Transverse colon (tissue), 3 donors: ENCODE results near the gene RSAD1.

ENCODE experiments used
- CTCF ChIP-seq, 5 experiments: fragments of 200-600 bp in 3 of 5; fragments of 450-650 bp in 2 of 5; sonication (generic) in 3 of 5; IDR thresholded peaks; 1 replicate in 2 of 5; 2 replicates in 3 of 5; pipeline ENCODE4 v1.5.1; 2016 to 2017; ENCODE audit warnings: antibody characterized with exemption in 5 of 5, inconsistent platforms in 3 of 5, mild to moderate bottlenecking in 2 of 5, moderate library complexity in 1 of 5
- POLR2A ChIP-seq: fragments of 450-650 bp; IDR thresholded peaks from one replicate; pipeline ENCODE4 v1.6.1; 2016; ENCODE audit warnings: antibody characterized with exemption, mild to moderate bottlenecking, moderate library complexity

- TF ChIP-seq CTCF (IDR thresholded peaks at IDR 0.05) (no peak), POLR2A (no peak)
Observed at GRCh38 chr17:50487213-50488096, 8.8 kb downstream of the RSAD1 start.
